Activated CD8-positive, alpha-beta memory T cell treated with anti-CD3 and anti-CD28 coated beads for 24 hours (primary cell): ENCODE measurements around the gene TMEM81.

ENCODE experiments used
- DNase-seq: peaks from one replicate; pipeline ENCODE4 v3.0.0-alpha.2; 2020

TMEM81 gene

GRCh38 chr1:205057808-205058575, 26.3 kb downstream of the TMEM81 start:
- DNase-seq: no peak

- no peak for DNase-seq
Measured at GRCh38 chr1:205056956-205057568, 27.2 kb downstream of the TMEM81 start.

DNA sequence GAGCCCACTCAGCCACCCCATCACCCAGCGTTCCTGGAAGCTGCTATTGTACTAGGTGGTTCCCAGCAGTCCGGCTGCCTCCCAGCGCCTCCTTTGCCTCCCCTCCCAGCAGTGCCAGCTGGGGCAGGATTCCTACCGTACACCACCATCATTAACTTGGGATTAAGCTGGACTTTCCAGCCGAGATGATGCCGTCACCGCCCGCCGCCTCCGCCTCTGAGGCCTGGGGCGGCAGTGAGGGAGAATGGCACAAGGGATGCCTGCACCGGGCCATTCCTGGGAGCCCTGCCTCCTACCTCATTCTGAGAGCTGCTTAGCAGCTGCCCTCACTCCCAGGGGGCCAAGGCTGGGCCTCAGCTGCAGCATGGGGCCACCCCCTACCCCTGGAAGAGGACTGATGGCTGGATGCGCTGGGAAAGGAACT, 28.1 kb downstream of the TMEM81 start:
- DNase-seq: no peak

DNA sequence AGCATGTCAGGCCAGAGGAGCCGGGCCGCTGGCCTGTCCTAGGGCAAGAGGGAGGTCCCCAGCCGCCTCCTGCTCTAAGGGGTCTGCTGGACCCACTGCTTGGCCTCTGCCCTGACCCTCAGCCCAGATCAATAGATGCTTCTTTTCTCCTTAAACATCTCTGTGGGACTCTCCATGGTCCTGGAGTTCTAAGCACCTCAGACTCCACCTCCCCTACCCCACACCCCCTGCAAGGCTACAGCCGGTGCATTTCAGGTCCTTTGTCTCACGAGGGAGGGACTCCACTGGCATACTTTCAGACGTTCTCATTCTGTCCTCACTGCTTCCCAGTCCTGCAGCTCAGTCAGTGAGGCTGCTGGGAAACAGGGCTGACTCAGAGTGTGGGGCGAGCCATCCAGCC, 30.2 kb downstream of the TMEM81 start:
- DNase-seq: no peak

DNA sequence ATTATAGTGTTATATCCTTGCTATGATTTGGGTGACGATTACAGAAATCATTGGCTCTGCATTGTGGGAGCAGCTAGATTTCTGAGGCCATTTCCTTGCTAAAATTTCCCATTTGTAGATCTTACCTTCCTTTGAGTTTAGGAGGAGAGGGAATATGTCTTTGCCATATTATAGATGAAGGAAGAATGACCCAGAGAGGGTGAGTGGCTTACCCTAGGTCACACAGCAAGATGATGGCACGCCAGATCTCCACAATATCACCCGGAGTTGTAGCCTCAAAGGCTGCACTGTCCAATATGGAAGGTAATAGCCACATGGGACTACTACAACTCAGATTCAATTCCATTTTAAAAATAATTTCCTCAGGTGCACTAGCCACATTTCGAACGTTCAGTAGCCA, 31.0 kb downstream of the TMEM81 start:
- no peak for DNase-seq

DNA sequence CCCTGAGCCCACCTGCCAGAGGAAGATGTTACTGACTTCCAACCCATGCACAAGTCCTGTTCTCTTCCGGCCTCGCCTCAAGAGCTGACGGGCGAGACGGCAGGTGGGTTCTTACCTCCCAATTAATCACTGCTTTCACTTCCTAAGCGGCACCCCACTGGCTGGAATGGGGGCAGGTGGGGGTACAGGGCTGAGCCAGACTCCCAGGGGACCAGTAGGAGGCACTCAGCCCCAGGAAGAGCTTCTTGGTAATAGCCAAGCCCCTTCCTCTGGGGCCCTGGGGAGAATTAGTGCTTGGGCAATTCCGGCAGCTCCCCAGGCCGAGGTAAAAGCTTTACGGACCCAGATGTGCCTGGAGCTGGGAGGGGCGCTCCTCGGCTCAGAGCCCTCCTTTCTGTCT, 31.6 kb downstream of the TMEM81 start:
- DNase-seq: no peak

- no peak for DNase-seq
Measured at GRCh38 chr1:205049479-205049878, 34.8 kb downstream of the TMEM81 start.

GRCh38 chr1:205048382-205048781, 35.9 kb downstream of the TMEM81 start:
- no peak for DNase-seq

DNA sequence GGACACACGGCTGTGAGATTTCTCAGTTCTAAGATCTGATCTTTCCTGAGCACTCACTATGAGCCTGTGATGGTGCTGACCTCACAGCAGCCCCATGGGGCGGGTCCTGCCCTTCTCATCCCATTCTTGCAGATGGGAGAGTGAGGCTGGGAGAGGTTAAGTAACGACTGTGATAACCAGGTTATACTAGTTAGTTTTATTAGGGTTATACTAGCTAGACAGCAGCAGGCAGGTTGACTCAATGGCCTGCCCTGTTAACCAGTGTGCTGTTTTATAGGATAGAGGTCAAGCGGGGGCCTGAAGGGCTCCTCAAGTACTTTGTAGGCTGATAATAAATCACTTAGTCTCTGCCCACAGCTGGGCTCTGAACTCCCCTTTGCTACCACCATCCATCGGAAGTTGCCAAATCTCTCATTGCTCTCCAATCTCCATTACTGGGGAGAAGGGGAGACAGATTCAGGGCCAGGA, 36.5 kb downstream of the TMEM81 start:
- no peak for DNase-seq

DNA sequence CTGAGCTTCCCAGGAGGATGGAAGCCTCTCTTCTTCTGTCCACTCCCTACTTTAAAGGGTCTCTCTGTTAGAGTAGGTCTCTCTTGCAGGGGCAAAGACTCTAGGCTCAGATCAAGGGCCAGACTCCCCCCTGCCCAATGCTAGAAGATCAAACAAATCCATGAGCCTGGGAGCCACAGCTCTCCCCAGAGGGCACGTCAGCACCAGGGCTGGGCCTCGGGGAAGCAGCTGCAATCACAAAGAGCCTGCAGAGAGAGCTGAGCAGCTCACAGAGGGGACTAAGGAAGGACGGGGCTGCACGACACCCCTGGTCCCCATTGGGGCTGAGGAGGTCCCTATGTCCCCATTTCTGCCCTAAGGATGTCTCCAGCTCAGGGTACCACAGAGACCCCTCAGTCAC, 37.4 kb downstream of the TMEM81 start:
- no peak for DNase-seq

DNA sequence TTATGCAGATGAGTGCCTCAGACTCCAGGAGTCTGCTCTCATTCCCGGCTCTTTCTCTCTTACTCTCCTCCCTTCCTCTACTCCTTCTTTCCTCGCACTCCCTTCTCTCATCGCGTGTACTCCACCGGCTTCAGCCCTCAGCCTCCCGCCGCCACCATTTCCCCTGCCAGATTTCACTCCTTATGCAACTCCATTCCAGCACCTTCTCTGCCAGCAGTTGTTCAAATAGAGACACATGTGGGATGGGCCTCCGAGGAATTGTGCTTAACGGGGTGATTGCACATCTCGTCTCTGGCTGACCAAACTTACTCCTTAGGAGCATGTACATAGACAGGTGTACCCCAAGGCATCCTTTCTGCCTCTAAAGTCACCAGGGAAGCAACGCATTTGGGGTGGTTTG, 39.1 kb downstream of the TMEM81 start:
- no peak for DNase-seq

GRCh38 chr1:205044741-205045140, 39.5 kb downstream of the TMEM81 start:
- no peak for DNase-seq

DNA sequence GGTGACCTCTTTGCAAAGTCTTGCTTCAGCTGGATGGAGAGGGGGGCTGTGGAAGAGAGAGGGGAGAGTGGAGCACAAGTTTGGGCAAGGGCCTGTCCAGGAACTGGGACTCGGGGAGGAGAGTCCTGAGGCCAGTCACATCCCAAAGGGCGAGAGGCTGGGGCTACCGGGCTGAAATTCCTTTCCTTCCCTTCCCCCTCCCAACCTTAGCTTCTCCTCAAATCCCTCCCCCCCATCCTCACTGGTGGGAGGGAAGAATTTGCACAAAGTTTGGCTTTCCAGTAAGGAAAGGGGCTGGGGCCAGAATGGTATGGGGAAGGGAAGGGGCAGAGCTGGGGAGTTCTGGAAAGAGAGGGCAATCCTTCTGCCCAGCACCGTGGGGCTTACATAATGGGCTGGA, 40.4 kb downstream of the TMEM81 start:
- no peak for DNase-seq

DNA sequence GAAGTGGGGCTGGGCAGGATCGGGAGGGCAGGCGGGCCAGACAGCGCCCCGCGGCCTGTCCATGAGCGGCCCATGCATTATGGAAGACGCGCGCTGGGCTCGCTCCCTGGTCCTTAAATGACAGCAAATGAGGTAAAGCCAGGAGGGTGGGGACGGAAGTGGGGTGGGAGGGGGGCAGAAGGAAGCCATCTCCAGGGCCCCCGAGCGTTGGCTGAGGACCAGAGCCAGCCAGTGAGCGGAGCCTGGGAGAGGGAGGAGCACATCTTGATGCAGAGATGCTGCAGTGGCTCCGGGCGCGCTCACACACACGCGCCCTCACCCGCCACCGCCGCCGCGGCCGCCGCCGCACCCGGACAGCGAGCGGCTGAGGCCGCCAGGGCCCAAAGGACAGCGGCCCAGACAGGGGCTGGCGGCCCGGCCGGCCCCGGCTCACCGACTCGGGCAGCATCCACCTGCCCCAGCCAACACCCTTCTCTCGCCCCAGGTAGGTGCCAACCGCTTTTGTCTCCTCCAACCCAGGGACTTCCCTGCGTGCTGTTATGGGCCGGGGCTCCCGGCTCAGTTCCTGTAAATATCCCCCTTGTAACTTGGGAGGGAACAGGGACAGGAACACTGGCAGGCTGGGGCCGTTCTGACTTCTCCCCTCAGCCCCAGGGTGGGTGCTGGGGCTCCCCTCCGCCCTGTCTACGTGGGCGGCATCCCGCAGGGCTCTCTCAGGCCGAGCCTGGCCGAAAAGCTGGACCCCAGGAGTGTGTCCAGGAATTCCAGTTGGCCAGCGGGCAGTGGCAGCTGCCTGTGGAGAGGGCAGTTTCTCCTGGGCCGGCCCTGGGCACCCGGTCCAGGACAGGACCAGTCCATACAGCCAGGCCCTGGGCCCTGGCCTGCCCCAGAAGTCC, 41.1 kb downstream of the TMEM81 start, which contains the start of gene CNTN2:
CNTN2 (plus strand) TSS at position 302 of the 896 bp plus-strand sequence. CDS start 9,974 bp downstream, outside the sequence.
- DNase-seq: no peak

- DNase-seq: no peak
Measured at GRCh38 chr1:205041998-205042910, 42.0 kb downstream of the TMEM81 start.

DNA sequence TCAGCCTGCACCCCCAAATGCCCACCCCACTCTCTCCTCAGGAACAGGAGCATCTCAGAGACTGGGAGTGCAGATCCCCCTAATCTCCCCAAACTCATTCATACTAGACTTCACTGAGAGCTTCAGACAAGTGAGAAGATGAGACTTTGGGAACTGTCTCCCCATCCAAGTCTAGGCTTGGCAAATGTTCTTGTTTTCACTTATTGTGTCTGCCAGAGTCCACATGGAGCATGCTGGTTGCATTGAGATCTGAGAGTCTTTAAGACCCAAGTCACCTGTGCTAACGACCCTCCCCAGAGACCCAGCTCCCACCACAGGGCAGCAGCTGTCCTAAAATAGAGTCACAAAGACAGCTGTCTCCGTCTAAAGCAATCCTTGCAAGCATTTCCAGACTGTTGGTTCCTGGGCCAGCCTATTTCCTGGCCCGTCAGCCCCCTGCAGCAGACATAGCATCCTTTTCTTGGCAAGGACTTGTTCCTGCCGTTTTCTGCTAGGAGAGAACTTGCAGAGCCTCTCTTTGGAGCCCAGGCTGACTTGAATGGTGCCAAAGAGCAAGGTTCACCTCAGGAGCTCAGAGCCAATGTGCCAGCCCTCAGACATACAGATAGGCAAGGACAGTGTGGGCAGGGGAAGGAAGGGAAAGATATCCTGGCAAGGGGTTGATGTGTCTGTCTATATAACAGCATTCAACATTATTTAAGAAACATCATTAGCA, 43.1 kb downstream of the TMEM81 start:
- DNase-seq: no peak

- no peak for DNase-seq
Measured at GRCh38 chr1:205038132-205038786, 46.0 kb downstream of the TMEM81 start.

GRCh38 chr1:205037539-205037938, 46.7 kb downstream of the TMEM81 start:
- no peak for DNase-seq
